GM19468 (cell line): ENCODE results near the gene LINC00237.

Source experiments
- ATAC-seq: cut with Tn5 transposase; IDR thresholded peaks from one replicate; pipeline ENCODE4 v1.9.1; 2021; ENCODE audit warnings: mild to moderate bottlenecking, moderate library complexity, moderate number of reproducible peaks; ENCODE audit not compliant: unreplicated experiment; ENCODE audit errors: extremely low read depth

LINC00237 gene

GRCh38 chr20:21100578-21101452, 5.3 kb downstream of the LINC00237 start:
- ATAC-seq = no peak

GRCh38 chr20:21099751-21100577, 6.2 kb downstream of the LINC00237 start:
- ATAC-seq = no peak

- no peak for ATAC-seq
These were observed 9.7 kb downstream of the LINC00237 start for GRCh38 chr20:21096321-21097043.

GRCh38 chr20:21092806-21093205, 13.4 kb downstream of the LINC00237 start:
- no peak for ATAC-seq

- no peak for ATAC-seq
These were observed 15.4 kb downstream of the LINC00237 start for GRCh38 chr20:21090721-21091120.

GRCh38 chr20:21090111-21090618, 16.0 kb downstream of the LINC00237 start:
- ATAC-seq = no peak

- ATAC-seq = no peak
These were observed 16.8 kb downstream of the LINC00237 start for GRCh38 chr20:21089391-21089790.

GRCh38 chr20:21087862-21088540, 18.2 kb downstream of the LINC00237 start:
- ATAC-seq = no peak

GRCh38 chr20:21083825-21084325, 22.3 kb downstream of the LINC00237 start:
- ATAC-seq = no peak

- no peak for ATAC-seq
These were observed 23.6 kb downstream of the LINC00237 start for GRCh38 chr20:21082584-21082983.

GRCh38 chr20:21077809-21078345, 28.3 kb downstream of the LINC00237 start:
- no peak for ATAC-seq

- ATAC-seq = no peak
These were observed 30.1 kb downstream of the LINC00237 start for GRCh38 chr20:21076073-21076472.

GRCh38 chr20:21075471-21075870, 30.7 kb downstream of the LINC00237 start:
- no peak for ATAC-seq

- peak; percentile 75 for ATAC-seq
These were observed 31.4 kb downstream of the LINC00237 start for GRCh38 chr20:21074605-21075336.

GRCh38 chr20:21067255-21067654, 38.9 kb downstream of the LINC00237 start:
- ATAC-seq = no peak

GRCh38 chr20:21064924-21065323, 41.2 kb downstream of the LINC00237 start:
- no peak for ATAC-seq

GRCh38 chr20:21063276-21063675, 42.9 kb downstream of the LINC00237 start:
- no peak for ATAC-seq

- ATAC-seq = no peak
These were observed 53.0 kb downstream of the LINC00237 start for GRCh38 chr20:21053002-21053762.
